NCI-H1930 (cell line): ENCODE measurements around the gene TMEM11.

Experiments
- DNase-seq, 2 experiments: peaks; one replicate each; lab custom pipeline; 2025; lab: John Stamatoyannopoulos, UW

Gene TMEM11

GRCh38 chr17:21157586-21158370 lies 56.2 kb downstream of the TMEM11 start:
- DNase-seq, result no peak

- DNase-seq, result no peak
Observed at GRCh38 chr17:21152731-21153130, 61.2 kb downstream of the TMEM11 start.

GRCh38 chr17:21149621-21150020 lies 64.3 kb downstream of the TMEM11 start:
- DNase-seq, result no peak
